SH-SY5Y (cell line): ENCODE data around the gene GRM8.
A peak's percentile ranks its signal among the peaks of the same experiment; 100 is the strongest.

Experiments
- GATA2 ChIP-seq: IDR thresholded peaks from 2 replicates; pipeline ENCODE4 v1.6.1; 2011; ENCODE audit warnings: mild to moderate bottlenecking, low read depth, low read length
- GATA3 ChIP-seq: IDR thresholded peaks from 2 replicates; pipeline ENCODE4 v1.6.1; 2011; ENCODE audit warnings: low read depth, mild to moderate bottlenecking, low read length, moderate library complexity

Gene GRM8

GRCh38 chr7:127207806-127208205 lies 44.9 kb downstream of the GRM8 start:
- TF ChIP-seq GATA2 (no peak), GATA3 (no peak)

DNA sequence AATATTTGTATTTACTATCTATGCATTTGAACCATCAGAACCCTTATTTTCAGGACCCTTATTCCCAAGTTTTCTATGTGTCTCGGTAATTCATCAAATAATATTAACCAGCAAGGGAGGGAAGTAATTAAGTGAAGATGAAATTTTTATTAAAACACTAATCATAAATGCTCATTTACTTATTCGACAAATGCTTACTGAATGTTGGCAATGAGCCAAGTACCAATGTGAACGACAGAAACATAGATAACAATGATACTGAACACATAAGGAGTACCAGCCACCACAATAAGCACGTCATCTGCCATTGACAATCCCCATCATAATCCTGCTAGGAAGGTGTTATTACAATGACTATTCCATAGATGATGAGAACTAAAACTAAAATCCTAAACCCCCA lies 45.5 kb downstream of the GRM8 start:
- no peak for TF ChIP-seq GATA2
- TF ChIP-seq GATA3, result no peak

DNA sequence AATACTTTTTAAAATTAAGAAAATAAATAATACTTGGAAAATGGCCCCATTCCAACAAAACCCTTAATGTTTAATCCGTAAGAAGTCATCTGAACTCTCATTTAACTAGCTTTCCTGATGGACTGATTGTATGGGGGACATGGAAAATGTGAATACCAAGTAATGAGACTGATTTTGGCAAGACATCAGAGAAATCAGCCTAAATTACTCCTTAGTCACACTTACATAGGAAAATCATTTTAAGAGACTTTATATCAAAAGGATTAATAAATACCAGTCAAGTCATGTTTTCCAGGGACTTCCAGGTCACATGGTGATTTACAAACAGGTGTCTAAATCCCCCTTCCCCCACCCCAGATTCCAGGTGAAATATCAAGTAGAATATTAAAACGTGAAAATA lies 58.2 kb downstream of the GRM8 start:
- TF ChIP-seq GATA3 (no peak), GATA2 (no peak)

- TF ChIP-seq GATA3 (no peak), GATA2 (peak; percentile 28)
These were observed 62.9 kb downstream of the GRM8 start for GRCh38 chr7:127189886-127190285.

DNA sequence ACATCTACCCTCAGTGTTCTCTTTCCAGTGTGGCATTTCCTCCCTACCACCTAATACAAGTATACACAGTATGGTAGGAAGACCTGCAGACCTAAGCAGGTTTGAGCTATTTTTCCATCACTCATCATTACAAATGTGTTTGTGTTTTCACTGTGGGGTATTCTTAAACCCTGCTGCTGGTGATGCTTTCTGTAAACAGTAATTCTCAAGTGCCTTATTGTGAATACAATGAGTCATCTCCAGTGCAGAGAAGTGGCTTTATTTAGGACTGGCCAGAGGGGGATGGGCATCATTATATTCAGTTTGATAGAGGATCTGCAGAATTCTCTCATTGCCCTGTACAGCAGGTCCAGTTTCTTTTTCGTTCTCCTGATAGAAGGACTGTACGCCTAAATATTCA lies 63.7 kb downstream of the GRM8 start:
- TF ChIP-seq GATA3 (no peak), GATA2 (no peak)

GRCh38 chr7:127187740-127188139 lies 65.0 kb downstream of the GRM8 start:
- no peak for TF ChIP-seq GATA2
- no peak for TF ChIP-seq GATA3

DNA sequence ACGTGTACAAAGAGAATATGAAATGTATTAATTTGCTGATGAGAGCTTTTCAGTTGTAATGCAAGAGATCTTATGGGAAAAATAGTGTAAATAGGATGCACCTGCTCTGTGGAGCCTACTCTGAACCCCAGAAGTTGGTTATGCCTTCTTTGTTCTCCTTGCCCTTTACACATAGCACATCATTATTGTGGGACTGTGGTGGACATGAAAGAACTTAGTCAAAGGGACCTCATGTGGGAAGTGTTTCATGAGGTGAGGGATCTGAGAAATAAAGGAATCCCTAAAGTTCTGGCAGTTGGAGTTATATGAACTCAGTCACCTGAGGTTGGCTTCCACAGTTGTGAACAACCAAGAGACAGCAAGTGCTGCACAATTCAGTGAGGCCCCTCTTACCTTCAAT lies 66.1 kb downstream of the GRM8 start:
- no peak for TF ChIP-seq GATA3
- TF ChIP-seq GATA2, result no peak

GRCh38 chr7:127177156-127177555 lies 75.6 kb downstream of the GRM8 start:
- TF ChIP-seq GATA2, result no peak
- TF ChIP-seq GATA3, result no peak

DNA sequence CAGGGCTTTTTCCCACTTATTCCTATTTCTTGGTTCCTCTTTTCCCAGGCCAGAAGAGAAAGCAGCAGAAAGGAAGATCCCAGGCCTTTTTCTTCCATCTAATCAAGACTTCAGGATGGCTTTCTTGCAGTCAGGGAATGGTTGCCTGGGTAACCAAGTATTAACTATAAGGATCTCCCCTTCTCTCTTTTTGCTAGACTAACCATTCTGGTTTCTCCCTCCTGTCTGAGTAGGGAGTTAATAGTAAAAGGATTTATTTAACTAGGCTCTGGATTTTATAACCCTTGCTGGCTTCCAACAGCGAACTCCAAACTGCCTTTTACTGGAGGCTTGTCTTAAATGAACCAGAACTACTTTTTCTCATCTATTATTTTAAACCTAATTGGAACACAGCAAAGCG lies 90.4 kb downstream of the GRM8 start:
- TF ChIP-seq GATA3, result no peak
- no peak for TF ChIP-seq GATA2

GRCh38 chr7:127158659-127159058 lies 94.1 kb downstream of the GRM8 start:
- TF ChIP-seq GATA2 (no peak), GATA3 (no peak)

DNA sequence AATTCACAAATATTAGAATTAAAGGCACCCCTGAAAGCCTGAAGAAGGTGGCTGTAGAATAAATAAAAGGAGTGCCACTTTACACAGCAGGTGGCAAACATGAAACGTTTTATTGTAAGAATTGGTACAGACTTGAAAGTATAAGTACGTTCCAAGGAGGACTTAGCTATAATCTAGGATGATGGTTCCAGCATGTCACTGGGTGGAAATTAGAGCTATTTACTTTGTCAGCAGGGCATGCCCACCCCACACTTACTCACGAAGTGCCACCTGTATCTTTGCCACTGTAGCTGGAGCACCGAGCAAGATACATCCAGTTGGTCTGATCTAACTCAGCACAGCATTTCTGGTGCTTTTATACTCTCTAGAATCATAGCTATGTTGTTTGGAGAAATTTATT lies 97.8 kb downstream of the GRM8 start:
- TF ChIP-seq GATA3 (no peak), GATA2 (no peak)

DNA sequence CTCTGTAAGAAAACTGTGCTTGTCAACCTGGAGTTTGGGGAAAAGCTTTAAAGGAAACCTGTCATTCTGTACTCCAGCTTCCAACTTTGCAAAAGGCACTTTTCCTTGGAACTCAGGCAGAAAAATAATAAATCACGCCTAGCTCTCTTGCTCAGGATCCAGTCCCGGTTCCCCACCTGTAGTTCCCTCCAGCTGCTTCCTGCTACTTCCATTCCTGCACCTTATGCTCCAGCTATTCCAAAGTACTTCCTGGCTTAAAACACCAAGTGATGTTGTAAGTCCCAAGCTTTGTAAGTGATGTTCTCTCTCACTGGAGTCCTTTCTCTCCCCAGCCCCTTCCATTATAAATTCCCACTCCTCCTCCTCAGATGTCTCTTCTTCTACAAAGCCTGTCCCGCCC lies 98.6 kb downstream of the GRM8 start:
- no peak for TF ChIP-seq GATA3
- TF ChIP-seq GATA2, result no peak

GRCh38 chr7:127153315-127153714 lies 99.4 kb downstream of the GRM8 start:
- TF ChIP-seq GATA2, result no peak
- TF ChIP-seq GATA3, result no peak

GRCh38 chr7:127152423-127152822 lies 100.3 kb downstream of the GRM8 start:
- TF ChIP-seq GATA3, result no peak
- TF ChIP-seq GATA2, result no peak

- TF ChIP-seq GATA3 (no peak), GATA2 (no peak)
These were observed 101.4 kb downstream of the GRM8 start for GRCh38 chr7:127151379-127151778.

DNA sequence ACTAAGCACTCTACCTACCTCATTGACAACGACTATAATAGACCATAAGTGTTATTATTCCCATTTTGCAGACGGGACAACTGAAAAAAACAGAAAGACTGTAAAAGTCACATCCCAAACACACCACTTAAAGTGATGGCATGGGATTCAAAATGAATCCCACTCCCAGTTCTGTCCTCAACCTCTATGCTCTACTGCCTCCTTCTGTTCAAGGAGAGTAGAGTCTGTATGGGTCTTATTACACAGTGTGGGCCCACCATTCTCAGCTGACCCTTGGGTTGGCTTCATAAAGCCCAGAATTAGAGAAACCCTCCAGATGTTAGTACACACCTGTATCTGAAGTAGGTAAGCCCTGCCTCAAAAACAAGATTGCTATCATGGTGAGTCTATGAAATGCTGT lies 102.2 kb downstream of the GRM8 start:
- TF ChIP-seq GATA2, result no peak
- TF ChIP-seq GATA3, result no peak
